NCI-H510A treated with DMSO at 0.1 percent for 48 hours (cell line): Measurements from ENCODE around the gene DPP9.
"Not testable (repeated sequence)": the region's sequence is repeated elsewhere in the genome, so short reads cannot be mapped to it uniquely, and the experiment has no call there.

Experiments used
- DNase-seq: peaks from one replicate; lab custom pipeline; 2025; lab: John Stamatoyannopoulos, UW

Gene DPP9

DNA sequence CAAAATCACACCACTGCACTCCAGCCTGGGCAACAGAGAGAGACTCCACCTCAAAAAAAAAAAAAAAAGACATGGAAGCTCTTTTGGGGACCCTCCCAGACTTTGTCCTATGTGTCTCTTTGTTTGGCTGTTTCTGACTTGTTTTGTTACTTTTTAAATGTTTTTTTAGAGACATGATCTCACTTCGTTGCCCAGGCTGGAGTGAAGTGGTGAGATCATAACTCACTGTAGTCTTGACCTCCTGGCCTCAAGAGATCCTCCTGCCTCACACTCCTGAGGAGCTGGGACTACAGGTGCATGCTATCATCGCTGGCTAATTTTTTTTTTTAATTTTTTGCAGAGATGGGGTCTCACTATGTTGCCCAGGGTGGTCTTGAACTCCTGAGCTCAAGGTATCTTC, 16.4 kb upstream of the DPP9 start:
- no peak for DNase-seq

DNA sequence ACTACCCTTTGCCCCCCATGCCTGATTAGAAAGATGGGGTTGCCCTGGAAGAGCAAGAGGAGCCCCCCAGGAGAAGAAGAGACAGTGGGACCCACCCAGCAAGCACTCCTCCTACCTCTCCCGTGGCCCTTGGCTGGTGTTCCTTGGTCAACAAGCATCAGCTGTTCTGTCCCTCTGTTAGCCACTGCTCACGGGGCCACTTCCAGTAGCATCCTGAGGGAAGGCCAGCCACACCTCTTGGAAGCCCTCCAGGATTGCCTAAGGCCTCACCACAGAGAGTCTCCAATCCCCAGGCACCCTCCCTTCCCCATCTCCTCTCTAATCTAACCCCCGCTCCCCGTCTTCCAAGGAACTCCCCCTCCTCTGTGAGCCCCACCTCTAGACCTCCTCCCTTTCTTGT, 15.1 kb upstream of the DPP9 start:
- DNase-seq, result no peak

DNA sequence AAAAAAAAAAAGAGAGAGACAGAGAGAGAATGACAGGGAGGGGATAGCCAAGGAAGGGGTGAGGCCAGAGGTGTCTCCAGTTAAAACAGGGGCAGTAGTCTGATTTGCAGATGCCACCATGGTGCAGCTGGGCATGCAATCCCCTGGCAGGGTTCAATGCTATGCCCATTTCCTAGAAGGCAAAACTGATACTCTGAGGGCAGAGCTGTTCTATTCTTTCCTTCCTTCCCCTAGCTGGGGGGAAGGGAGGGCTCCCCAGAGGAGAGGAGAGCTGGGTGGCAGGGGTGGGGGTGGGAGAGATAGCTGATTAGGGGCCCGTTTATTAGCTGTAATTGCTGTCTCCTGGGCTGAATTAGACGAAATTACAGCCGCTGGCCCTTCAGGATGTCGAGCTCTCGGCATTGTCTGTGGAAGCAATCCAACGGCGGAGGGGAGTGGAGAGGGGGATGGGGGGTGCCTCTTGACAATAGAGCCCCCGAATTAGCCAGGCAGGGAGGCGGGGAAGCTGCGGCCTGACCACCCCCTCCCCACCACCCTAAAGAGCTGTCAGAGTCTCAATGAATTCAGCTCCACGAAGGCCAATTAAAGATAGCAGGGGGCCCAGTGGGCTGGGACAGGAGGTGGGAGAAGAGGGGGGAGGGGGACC, 14.4 kb upstream of the DPP9 start:
- no peak for DNase-seq

DNA sequence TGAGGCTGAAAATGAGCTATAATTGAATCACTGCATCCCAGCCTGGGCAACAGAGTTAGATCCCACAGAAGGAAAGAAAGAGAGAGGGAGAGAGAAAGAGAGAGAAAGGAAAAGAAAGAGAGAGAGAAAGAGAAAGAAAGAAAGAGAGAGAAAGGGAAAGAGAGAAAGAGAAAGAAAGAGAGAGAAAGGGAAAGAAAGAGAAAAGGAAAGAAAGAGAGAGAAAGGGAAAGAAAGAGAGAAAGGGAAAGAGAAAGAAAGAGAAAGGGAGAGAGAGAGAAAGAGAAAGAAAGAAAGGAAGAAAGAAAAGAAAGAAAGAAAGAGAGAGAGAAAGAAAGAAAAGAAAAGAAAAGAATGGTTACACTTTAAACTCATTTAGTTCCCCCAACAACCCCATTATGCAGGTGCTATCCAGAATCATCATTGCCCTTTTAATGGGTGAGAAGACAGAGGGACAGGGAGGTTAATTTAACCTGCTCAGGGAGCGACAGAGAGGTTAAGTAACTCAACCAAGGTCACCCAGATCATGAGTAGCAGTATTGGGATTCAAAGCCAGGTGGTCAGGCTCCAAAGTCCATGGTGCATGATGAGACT, 10.2 kb upstream of the DPP9 start:
- DNase-seq, result no peak

DNA sequence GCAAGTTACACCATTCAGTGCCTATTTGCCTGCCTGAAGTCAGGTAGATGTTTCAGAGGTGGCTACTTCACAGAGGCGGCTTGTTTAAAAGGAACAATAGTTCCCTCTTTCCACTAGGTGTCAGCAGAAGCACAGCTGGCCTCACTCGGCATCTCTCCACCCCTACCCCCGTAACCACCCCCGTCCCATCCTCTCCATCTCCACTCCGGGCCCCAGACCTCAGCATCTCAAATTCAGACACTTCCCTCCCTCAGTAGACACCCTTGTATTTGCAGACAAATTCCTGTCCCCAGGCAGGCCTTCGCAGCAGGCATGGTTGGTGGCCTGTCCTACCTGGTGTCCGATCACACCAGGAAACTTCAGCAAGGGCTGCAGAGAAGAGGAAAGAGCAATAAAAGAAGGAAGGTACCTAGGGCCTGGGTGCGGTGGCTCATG, 9.1 kb upstream of the DPP9 start:
- peak; percentile 82 for DNase-seq

- no peak for DNase-seq
Measured at GRCh38 chr19:4730740-4731171, 7.1 kb upstream of the DPP9 start.

GRCh38 chr19:4728871-4729270, 5.2 kb upstream of the DPP9 start:
- no peak for DNase-seq

- DNase-seq, result no peak
Measured at GRCh38 chr19:4722671-4723594, 709 bp downstream of the DPP9 start.

DNA sequence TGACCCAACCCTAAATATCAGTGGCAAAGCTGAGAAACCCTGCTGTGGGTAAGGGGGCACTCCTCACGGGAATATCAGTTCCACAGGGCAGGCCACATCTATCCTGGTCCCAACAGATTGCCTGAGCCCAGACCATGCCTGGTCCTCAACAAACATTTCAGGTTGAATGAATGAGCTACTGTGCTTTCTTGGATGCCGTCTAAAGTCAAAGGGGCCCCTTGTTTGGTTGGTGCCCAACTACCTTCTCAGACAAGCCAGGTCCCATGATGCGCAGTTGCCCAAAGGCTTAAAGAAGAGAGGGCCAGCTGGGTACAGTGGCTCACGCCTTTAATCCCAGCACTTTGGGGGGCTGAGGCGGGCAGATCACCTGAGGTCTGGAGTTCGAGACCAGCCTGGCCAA, 2.4 kb downstream of the DPP9 start:
- no peak for DNase-seq

GRCh38 chr19:4720037-4720700, 3.5 kb downstream of the DPP9 start:
- DNase-seq, result no peak

GRCh38 chr19:4719499-4719866, 4.2 kb downstream of the DPP9 start:
- no peak for DNase-seq

- DNase-seq, result no peak
Measured at GRCh38 chr19:4717966-4718701, 5.5 kb downstream of the DPP9 start.

GRCh38 chr19:4717191-4717965, 6.3 kb downstream of the DPP9 start:
- peak; percentile 75 for DNase-seq

DNA sequence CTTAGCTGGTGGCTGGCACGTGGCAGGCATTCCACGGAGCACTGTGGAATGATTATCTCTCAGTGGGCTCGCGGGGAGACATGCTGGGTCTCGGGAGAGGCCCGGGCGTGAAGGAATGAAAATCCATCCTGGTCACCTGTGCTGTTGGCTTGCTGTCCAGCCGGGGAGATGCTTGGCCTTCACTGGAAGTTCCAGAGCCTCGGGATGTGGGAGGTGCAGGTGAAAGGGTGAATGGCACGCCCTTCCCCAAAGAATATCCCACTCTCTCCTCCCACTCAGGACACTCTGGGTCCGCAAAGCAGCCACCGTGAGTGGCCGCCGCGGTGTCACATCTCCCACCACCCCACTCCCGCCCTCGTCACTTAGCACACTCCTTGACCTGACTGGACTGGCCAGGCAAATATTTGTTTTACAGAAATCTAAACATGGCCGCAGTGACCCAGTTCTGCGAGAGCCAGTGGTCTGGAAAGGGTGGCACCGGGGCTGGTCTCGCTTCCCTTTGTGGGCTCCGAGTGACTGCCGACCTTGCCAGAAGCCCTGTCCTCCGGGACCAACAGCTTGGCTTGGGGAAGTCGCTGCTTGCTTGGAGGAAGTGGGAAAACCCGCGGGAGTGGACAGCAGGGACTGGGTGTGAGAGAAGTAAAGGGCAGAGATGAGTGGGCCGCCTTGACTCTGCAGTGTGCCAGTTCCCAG, 8.0 kb downstream of the DPP9 start:
- no peak for DNase-seq

DNA sequence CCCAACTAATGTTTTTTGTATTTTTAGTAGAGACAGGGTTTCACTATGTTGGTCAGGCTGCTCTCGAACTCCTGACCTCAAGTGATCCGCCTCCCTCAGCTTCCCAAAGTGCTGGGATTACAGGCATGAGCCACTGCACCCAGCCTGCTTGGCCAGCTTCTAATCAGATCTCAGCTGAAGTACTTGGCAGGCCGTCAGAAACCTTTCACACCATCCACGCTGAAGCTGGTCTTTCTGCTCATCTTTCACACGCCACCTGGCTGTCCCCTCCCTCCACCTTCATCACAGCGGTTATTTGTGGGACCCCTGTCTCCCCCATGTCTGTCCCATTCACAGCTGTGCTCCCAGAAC, 8.5 kb downstream of the DPP9 start:
- not testable (repeated sequence) for DNase-seq

GRCh38 chr19:4714016-4714415, 9.6 kb downstream of the DPP9 start:
- no peak for DNase-seq

DNA sequence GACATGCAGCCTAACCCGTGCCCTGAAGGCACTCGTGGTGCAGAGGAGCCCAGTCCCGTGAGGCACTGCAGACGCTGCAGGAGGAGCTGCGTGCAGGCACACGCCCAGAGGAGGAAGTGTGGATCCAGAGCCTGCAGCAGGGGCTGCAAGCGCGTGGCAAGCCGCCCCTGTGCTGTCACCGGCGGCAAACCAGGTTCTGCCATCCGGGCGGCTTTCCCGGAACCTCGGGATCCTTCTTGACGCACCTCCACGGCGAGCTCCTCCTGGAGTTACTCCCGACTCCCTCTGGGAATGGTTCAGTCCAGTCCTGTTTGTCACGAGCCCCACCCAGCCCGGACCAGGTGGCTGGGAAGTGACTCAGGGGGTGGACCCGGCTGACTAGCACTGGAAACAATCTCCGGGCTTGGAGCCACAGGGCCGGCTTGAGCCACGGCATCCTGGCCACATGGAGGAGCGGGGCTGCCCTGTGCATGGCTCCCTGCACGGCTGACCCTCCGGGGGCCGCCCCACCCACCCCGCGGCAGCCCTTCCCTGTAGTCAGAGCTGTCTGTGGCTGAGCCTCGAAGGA, 10.2 kb downstream of the DPP9 start:
- no peak for DNase-seq

DNA sequence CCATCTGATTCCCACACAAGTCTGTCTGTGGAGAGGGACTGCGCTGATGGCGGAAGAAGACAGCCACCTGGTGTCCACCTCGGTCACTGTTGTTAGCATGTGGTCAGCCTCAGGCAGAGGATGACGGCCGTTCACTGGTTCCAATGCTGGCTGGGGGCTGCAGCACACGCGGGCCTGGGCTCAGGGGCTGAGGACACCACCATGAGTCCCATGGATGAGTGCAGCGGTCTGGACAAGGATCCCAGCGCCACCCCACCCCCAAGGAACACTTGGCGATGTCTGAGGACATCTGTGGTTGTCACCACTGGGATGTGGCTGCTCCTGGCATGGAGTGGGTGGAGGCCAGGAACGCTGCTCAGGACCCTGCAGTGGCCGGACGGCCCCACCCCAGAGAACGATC, 10.9 kb downstream of the DPP9 start:
- DNase-seq, result no peak

DNA sequence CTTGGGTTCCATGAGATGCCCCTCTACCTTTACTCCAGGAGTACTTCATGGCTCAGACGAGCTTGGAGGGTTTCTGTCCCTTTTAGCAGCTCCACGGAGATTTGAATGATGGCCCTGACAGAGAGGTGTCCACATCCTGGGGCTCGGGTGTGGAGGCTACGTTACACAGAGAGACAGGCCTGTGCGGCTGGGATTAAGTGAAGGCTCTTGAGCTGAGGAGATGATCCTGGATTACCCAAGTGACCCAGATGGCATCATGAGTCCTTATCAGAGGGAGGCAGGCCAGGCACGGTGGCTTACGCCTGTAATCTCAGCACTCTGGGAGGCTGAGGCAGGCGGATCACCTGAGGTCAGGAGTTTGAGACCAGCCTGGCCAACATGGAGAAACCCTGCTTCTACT, 12.4 kb downstream of the DPP9 start:
- DNase-seq, result no peak

- no peak for DNase-seq
Measured at GRCh38 chr19:4710281-4710600, 13.4 kb downstream of the DPP9 start.
